GM19099 (cell line): ENCODE measurements around the gene VWA3A.

ENCODE experiments used
- POLR2A ChIP-seq: IDR thresholded peaks from 3 replicates; pipeline ENCODE4 v1.6.1; 2011; ENCODE audit warnings: low read depth; ENCODE audit not compliant: insufficient read length; ENCODE audit errors: extremely low read depth

The VWA3A gene

GRCh38 chr16:22092143-22092933, at the start of gene VWA3A:
Gene VWA3A (plus strand): TSS chr16:22092541. CDS start chr16:22092638, 97 bp downstream.
- no peak for TF ChIP-seq POLR2A

GRCh38 chr16:22050963-22051362, 41.4 kb upstream of the VWA3A start:
- no peak for TF ChIP-seq POLR2A

GRCh38 chr16:22052980-22053379, 39.4 kb upstream of the VWA3A start:
- TF ChIP-seq POLR2A = no peak

- no peak for TF ChIP-seq POLR2A
These were observed 38.4 kb upstream of the VWA3A start for GRCh38 chr16:22053921-22054341.

- no peak for TF ChIP-seq POLR2A
These were observed 37.3 kb upstream of the VWA3A start for GRCh38 chr16:22054847-22055590.

- no peak for TF ChIP-seq POLR2A
These were observed 36.5 kb upstream of the VWA3A start for GRCh38 chr16:22055881-22056280.

GRCh38 chr16:22063888-22064467, 28.4 kb upstream of the VWA3A start:
- no peak for TF ChIP-seq POLR2A

- no peak for TF ChIP-seq POLR2A
These were observed 27.1 kb upstream of the VWA3A start for GRCh38 chr16:22065252-22065651.

- no peak for TF ChIP-seq POLR2A
These were observed 21.7 kb upstream of the VWA3A start for GRCh38 chr16:22070361-22071330.

GRCh38 chr16:22071331-22071910, 20.9 kb upstream of the VWA3A start:
- TF ChIP-seq POLR2A = no peak

- no peak for TF ChIP-seq POLR2A
These were observed 19.0 kb upstream of the VWA3A start for GRCh38 chr16:22073350-22073749.

GRCh38 chr16:22075043-22075757, 17.1 kb upstream of the VWA3A start:
- no peak for TF ChIP-seq POLR2A

- no peak for TF ChIP-seq POLR2A
These were observed 16.6 kb upstream of the VWA3A start for GRCh38 chr16:22075776-22076175.
